ENCODE data around the gene DAAM2.

Gene DAAM2

DNA sequence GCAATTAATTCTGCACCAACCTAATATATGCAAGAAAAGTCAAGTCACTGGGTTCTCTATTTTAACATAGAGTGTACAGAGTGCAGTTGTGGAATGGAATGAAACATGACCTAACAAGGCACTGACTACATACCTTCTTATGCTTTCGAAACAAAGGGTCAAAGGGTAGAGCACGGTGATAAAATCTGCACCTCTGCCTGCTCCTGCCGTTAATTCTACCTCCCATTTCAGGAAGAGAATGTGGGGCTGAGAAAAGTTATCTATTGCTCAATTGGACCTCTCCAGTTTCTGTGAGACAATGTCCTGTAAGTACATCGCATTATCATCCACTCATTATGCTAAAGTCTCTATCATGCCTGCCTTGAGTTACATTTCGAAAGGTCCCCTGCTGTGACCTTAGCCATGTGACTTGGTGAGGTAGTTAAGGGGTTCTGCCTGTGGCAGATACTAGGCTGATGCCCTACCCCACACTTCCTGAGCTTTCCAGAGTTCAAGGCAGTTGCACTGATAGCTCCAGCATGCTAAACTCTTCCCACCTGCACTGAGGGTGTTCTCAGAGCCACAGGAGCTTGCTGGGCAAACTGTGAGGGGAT, 156.1 kb downstream of the DAAM2 start:
- H3K27me3 ChIP-seq (replicated peaks; ENCODE audit: control insufficient read depth, insufficient read depth, low read length): no peaks in the 10 kb centered on the region; the same call in none of the 2 replicates
- H3K36me3 ChIP-seq (ENCODE audit: control insufficient read depth, insufficient read depth, low read length): no peaks in the 10 kb centered on the region
- H3K4me3 ChIP-seq (replicated peaks; ENCODE audit: low read depth, low read length): no peak overlapping the region
- DNase-seq (ENCODE audit: extremely low read depth, insufficient read length): no peak
- TF ChIP-seq, protein P1, sequence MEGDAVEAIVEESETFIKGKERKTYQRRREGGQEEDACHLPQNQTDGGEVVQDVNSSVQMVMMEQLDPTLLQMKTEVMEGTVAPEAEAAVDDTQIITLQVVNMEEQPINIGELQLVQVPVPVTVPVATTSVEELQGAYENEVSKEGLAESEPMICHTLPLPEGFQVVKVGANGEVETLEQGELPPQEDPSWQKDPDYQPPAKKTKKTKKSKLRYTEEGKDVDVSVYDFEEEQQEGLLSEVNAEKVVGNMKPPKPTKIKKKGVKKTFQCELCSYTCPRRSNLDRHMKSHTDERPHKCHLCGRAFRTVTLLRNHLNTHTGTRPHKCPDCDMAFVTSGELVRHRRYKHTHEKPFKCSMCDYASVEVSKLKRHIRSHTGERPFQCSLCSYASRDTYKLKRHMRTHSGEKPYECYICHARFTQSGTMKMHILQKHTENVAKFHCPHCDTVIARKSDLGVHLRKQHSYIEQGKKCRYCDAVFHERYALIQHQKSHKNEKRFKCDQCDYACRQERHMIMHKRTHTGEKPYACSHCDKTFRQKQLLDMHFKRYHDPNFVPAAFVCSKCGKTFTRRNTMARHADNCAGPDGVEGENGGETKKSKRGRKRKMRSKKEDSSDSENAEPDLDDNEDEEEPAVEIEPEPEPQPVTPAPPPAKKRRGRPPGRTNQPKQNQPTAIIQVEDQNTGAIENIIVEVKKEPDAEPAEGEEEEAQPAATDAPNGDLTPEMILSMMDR (IDR thresholded peaks at IDR 0.05; ENCODE audit: insufficient read depth, low read length, poor library complexity, severe bottlenecking): no peak

DNA sequence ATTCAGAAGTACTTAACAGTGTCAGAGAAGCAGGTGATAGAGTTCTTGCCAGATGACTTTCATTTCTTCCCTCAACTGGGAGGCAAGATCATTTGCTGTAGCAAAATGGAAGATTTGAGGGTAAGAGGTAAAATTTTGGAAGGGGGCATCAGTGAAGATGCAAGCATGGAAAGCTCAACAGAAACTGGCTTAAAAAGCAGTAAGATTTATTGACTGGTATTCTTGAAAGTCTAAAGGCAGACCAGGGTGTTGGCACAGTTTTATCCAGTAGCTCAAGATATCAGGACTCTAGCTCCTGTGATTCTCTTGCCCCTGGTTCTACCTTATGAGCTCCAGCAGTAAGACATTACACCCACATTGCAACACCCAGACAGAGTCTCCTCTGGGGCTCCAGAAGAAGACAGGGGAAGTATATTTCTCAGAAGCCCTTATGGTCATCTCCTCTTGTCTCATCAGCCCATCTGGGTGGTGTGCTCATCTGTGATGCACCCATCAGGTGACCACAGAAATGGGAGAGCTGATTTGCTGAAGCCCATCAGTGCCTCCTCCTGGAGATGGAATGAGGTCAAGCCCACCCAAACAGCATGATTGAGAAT, 158.0 kb downstream of the DAAM2 start:
- H3K4me3 ChIP-seq (replicated peaks; ENCODE audit: low read depth, low read length): no peak overlapping the region
- no peaks in the 10 kb centered on the region for H3K36me3 ChIP-seq (ENCODE audit: control insufficient read depth, insufficient read depth, low read length)
- TF ChIP-seq, protein P1 (IDR thresholded peaks at IDR 0.05; ENCODE audit: insufficient read depth, low read length, poor library complexity, severe bottlenecking): no peak
- H3K27me3 ChIP-seq (replicated peaks; ENCODE audit: control insufficient read depth, insufficient read depth, low read length): no peaks in the 10 kb centered on the region; the same call in 1 of the 2 replicates
- no peak for DNase-seq (ENCODE audit: extremely low read depth, insufficient read length)

DNA sequence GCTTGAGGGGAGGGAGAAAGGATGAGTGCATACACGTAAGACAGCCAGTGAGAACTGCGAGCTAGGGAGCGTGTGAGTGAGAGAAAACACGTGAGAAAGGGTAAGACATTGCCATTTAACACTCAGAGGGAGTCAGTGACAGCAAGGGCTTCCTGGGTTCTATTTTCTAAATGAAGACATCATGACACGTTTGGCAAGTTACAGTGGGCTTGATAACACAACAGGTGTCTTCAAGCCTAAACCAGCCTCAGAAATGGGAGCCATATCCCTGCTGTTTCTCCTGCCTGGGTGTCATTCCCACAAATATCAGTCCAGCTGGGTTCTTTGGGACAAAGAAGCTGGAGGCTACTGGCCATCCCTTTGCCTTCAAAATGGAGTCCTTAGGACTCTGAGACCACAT, 159.0 kb downstream of the DAAM2 start:
- no peak for DNase-seq (ENCODE audit: extremely low read depth, insufficient read length)
- H3K36me3 ChIP-seq (ENCODE audit: control insufficient read depth, insufficient read depth, low read length): no peaks in the 10 kb centered on the region
- H3K4me3 ChIP-seq (replicated peaks; ENCODE audit: low read depth, low read length): no peak overlapping the region
- TF ChIP-seq, protein P1 (IDR thresholded peaks at IDR 0.05; ENCODE audit: insufficient read depth, low read length, poor library complexity, severe bottlenecking): no peak
- H3K27me3 ChIP-seq (replicated peaks; ENCODE audit: control insufficient read depth, insufficient read depth, low read length): no peaks in the 10 kb centered on the region

DNA sequence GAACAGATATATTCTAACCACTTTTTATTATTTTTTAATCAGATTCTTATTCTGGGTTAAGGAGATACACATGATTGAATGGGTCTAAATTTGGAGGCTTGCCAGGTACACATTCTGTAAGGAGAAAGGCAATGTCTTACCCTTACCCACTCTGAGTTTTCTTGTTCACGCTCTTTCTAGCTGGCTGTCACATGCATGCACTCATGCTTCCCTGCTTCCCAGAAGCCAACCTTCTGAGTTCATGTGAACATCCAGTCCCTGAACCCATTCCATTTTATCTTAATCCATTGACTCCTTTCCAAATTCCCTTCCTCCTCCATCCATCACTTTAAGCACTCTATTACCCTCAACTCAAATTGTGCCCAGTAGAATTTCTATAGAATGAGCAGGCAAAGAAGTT, 159.5 kb downstream of the DAAM2 start:
- DNase-seq (ENCODE audit: extremely low read depth, insufficient read length): no peak
- Histone ChIP-seq H3K4me3 (replicated peaks; ENCODE audit: low read depth, low read length) (no peak overlapping the region), H3K36me3 (ENCODE audit: control insufficient read depth, insufficient read depth, low read length) (no peaks in the 10 kb centered on the region), H3K27me3 (replicated peaks; ENCODE audit: control insufficient read depth, insufficient read depth, low read length) (no peaks in the 10 kb centered on the region)
- TF ChIP-seq, protein P1 (IDR thresholded peaks at IDR 0.05; ENCODE audit: insufficient read depth, low read length, poor library complexity, severe bottlenecking): no peak

DNA sequence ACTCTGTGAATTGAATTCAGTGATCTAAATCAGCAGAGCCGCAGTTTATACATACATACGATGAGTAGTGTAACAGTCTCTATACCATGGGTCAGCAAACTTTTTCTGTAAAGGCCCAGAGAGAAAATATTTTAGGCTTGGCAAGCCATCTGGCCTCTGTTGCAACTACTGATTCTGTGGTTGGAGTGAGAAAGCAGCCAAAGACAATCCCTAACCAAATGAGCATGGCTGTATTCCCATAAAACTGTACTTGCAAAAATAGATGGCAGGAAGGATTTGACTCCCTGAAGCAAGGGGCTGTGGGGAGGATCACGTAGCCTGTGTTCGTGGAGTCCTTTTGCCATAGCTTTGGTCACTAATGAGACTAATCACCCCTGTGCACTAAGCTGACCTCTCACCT, 160.0 kb downstream of the DAAM2 start:
- no peaks in the 10 kb centered on the region for H3K36me3 ChIP-seq (ENCODE audit: control insufficient read depth, insufficient read depth, low read length)
- no peak overlapping the region for H3K4me3 ChIP-seq (replicated peaks; ENCODE audit: low read depth, low read length)
- DNase-seq (ENCODE audit: extremely low read depth, insufficient read length): no peak
- TF ChIP-seq, protein P1 (IDR thresholded peaks at IDR 0.05; ENCODE audit: insufficient read depth, low read length, poor library complexity, severe bottlenecking): no peak
- H3K27me3 ChIP-seq (replicated peaks; ENCODE audit: control insufficient read depth, insufficient read depth, low read length): no peaks in the 10 kb centered on the region

Measured in GM06990 (cell line).